GM21515 (cell line): Measurements from ENCODE around the gene CREBL2.
"Not testable (repeated sequence)": the region's sequence is repeated elsewhere in the genome, so short reads cannot be mapped to it uniquely, and the experiment has no call there.

Experiments
- ATAC-seq: cut with Tn5 transposase; IDR thresholded peaks from one replicate; pipeline ENCODE4 v1.9.1; 2021; ENCODE audit not compliant: unreplicated experiment

The CREBL2 gene, protein sequence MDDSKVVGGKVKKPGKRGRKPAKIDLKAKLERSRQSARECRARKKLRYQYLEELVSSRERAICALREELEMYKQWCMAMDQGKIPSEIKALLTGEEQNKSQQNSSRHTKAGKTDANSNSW

DNA sequence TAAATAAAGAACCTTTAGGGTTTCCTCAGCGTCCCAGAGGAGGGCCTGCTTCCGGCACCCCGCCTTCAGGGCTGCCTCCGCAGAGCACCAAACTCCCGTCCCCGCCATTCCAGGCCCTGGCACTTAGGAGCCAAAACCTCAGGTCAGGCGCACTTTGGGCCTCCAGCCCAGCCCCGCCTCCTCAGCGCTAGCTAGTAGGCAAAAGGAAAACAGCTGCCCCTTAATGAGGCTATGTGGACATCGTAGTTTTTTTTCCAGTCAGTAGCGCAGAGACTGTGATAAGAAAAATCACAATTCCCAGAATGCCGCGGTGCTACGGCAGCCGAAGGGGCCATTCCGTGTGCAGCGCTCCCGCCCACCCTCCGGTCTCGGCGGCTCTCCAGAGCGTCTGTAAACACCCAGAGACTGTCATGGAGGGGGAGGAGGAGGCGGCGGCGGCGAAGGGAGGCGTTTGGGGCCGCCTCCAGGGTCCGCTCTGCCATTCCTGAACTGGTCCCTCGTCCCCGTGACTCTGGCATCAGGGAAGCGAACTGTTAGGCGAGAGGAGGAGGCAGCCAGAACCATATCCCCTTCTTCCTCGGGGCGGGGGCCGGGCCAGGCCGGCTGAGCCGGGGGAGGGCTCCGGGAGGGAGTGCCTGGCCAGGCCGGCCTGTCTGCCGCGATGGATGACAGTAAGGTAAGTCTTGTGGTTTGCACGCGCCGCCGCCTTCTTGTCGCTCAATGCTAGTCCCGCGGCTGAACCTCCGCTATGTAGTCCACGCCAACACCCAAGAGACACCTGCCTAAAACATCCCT is at the start of gene CREBL2:
CREBL2 (plus strand) TSS at position 365 of the 795 bp plus-strand sequence; CDS start at position 662, 297 bp downstream.
- ATAC-seq = peak; percentile 76

DNA sequence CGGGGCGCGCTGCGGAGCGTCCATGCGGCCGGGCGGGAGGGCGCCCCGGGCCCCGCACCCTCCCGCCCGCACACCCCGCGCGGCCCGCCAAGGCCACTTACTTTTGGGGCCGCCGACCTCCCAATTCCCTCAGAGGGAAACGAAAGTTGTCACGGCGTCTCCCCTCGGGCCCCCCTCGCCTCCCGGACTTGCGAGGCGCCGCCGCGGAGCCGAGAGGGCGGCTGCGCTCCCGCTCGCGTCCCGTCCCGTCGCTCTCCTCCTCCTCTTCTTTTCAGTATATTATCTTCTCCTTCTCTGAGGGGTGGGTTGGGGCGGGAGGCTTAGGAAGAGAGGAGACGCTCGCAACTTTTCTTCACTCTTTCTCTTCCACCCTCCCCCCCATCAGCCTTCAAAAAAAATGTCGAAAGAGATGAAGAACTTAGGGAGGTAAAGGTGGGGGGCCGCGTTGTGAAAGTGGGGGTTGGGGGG is 49.6 kb upstream of the CREBL2 start:
- no peak for ATAC-seq

DNA sequence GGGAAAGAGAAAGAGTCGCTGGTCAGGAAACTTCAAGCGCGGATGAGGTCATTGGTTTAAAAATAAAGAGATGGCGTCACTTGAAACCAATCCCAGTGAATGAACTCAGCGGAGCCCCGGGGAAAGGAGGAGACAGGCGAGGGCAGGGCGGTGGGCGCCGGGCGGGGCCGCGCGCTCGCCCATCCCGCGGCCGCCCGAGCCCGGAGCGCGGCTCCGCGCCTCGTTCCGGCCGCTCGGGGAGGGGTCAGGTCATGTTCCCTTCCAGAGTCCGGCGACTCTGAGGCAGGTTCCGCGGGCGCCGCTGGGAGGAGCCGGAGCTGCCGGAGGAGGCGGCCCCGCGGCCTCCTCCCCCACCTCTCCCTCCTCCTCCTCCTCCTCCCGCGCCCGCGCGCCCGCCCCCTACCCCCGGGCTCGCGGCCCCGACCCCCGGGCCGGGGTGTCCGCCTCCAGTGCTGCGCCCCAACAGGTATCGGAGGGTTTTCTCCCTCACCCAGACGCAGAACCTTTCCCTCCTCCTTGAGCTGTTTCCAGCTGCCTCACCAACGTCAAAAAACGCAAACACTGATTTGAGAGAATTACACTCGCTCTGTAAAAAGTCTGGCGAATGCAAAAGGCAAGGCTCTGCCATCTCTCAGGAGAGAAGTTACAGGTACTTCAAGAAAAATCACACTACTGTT is 49.0 kb upstream of the CREBL2 start, which contains the start of gene DUSP16:
DUSP16 (minus strand) TSS at position 279 of the 677 bp plus-strand sequence. CDS start 41,765 bp downstream, outside the sequence.
- peak; percentile 75 for ATAC-seq

DNA sequence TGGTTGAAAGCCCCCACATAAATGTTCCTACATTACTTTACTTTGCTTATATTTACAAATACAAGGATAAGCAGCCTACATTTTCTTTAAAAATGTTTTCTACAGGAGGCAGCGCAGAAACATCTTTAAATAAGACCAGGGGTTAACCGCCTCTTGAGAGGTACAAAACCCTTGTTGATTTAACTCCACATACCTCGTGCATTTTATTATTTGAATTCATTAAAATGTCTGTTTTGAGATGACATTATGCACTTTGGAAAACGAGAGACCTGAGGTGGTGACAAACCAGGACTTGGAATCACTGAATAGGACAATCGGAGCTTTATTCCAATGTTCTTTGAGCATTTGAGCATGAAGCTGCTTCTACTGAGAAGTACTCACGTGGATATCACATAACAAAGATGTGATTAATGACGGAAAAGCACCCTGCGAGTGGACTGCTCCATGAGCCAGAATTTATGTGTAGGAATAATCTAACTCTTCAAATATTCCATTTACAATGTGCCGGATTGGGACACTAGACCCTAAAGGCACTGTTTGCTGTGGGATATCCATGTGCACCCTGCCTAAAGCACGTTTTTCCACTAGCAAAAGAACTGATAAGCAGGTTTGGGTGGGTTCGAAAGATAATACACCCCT is 48.3 kb upstream of the CREBL2 start:
- no peak for ATAC-seq

DNA sequence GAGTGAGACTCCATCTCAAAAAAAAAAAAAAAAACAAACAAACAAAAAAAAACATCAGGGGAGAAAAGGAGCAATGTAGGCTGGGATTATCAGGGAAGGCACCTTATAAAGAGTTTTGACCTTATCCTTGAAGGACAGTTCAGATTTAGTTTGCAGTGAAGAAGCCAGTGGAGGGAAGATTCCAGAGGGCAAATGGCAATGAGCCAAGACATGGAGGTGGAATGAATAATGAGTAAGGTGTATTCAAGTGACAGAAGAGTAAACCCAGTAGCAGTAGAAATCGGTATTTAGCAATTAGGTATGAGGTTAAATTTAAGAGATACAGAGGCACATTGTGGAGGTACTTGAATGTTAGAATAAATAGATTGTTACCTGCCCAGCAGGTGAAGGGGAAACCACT is 46.8 kb upstream of the CREBL2 start:
- ATAC-seq = no peak

DNA sequence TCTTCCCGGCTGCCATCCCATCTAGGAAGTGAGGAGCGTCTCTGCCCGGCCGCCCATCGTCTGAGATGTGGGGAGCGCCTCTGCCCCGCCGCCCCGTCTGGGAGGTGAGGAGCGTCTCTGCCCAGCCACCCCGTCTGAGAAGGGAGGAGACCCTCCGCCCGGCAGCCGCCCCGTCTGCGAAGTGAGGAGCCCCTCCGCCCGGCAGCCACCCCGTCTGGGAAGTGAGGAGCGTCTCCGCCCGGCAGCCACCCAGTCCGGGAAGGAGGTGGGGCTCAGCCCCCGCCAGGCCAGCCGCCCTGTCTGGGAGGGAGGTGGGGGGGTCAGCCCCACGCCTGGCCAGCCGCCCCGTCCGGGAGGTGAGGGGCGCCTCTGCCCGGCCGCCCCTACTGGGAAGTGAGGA is 45.7 kb upstream of the CREBL2 start:
- ATAC-seq = not testable (repeated sequence)

DNA sequence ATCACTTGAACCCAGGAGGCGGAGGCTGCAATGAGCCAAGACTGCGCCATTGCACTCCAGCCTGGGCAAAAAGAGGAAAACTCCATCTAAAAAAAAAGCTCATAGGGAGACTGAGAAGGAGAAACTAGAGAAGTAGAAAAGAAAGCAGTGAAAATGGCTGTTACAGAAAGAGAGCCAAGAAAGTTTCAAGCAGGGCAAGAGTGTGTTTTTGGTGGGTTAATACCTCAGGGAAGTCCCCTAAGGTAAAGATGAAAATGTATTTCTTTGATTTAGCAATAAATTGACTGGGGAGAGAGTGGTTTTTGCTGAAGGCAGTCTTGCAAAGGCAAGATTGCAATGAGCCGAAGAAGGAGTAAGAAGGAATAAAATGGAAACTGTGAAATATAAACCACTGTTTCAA is 39.0 kb upstream of the CREBL2 start:
- no peak for ATAC-seq

DNA sequence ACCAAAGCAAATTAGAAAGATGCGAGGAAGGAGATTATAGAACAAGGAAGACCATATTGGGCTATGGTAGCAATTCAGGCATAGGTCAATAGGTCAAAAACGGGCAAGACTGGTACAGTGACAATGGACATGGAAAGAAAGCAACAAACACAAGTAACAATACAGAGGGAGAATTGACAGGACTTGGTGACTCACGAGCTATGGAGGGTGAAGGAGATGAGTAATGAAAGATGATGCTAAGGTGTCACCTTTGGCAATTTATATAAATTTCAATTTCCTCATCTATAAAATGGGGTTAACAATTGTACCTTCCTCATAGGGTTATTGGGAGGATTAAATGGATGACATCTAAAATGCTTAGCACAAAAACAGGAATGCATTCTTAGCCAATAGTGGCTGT is 33.9 kb upstream of the CREBL2 start:
- ATAC-seq = no peak

DNA sequence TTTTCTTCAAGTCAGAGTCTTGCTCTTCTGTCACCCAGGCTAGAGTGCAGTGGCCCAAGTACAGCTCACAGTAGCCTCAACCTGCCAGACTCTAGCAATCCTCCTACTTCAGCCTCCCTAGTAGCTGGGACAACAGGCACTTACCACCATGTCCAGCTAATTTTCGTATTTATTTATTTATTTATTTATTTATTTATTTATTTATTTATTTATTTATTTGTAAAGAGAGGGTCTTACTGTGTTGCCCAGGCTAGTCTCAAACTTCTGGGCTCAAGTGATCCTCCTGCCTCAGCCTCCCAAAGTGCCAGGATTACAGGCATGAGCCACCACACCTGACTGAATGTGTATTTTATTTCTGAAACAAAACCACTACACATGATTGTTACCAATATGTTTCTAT is 31.0 kb upstream of the CREBL2 start:
- ATAC-seq = not testable (repeated sequence)

DNA sequence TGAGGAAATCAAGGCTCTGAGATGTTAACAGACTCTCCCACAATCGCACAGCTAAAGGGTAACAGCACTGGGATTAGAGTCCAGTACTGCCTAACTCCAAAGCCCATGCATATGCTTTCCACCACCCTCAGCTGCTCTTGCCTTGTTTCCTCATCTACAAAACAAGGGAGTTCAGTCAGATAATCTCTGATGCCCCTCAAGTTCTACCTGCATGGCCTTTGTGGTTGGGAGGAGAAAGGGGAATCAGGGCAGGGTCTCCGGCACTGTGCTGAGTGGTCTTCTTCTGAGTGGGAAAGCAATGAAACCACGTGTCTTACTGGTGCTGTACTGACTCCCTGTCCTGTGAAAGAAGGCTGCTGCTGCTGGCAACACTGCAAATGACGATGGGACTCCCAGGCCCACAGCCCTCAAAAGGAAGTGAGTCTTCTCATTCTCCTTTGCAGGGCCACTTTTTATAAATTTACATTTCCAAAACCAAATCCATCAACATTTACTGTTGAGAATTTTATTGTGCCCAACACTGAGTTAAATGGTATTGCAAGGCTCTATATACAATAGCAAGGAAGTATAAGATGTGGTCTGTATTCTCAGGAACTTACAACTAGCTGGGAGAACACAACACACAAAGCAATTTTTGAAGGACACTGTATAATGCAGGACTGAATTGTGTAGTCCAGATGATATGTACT is 29.3 kb upstream of the CREBL2 start:
- peak; percentile 46 for ATAC-seq

DNA sequence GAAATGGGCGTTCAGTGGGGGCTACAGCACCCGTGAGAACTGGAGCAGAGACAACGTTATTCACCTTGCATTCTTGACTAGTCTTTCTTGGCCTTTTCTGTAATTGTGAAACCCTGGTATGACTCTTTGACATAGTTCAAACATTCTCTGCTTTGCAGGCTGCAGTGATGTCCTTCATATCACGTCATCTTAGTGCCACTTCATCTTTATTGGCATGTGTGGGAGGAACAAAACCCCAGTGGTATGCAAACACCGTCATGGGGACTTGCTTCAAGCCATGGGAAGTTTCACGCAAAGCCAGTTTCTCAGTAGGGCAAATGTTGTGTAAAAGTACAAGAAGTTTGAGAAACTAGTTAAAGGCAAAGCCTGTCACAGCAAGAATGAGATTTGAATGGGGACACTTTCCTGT is 28.8 kb upstream of the CREBL2 start:
- ATAC-seq = peak; percentile 84

DNA sequence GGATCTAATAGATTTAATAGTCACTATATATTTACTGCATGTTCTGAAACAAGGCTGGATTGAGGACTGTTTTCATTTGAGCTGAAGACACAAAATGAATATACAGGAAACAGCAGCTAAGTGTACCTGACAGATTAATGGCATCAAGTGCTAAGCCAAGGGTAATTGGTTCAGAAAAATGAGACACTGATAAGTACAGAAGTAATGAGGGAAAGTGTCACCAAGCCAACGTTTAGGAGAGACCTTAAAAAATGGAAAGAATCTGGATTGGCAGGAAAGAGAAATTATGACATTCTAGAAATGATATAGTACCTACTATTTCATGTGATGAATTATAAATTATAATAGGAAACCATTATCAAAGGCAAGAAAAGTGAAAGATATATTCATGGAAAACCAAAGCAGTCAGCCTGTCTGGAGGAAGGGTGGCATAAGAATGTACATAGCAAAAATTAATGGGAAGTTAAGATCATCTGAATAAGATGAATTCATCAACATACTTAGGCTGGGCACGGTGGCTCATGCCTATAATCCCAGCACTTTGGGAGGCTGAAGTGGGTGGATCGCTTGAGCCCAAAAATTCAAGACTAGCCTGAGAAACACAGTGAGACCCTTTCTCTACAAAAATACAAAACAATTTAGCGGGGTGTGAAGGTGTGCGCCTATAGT is 28.0 kb upstream of the CREBL2 start:
- no peak for ATAC-seq

DNA sequence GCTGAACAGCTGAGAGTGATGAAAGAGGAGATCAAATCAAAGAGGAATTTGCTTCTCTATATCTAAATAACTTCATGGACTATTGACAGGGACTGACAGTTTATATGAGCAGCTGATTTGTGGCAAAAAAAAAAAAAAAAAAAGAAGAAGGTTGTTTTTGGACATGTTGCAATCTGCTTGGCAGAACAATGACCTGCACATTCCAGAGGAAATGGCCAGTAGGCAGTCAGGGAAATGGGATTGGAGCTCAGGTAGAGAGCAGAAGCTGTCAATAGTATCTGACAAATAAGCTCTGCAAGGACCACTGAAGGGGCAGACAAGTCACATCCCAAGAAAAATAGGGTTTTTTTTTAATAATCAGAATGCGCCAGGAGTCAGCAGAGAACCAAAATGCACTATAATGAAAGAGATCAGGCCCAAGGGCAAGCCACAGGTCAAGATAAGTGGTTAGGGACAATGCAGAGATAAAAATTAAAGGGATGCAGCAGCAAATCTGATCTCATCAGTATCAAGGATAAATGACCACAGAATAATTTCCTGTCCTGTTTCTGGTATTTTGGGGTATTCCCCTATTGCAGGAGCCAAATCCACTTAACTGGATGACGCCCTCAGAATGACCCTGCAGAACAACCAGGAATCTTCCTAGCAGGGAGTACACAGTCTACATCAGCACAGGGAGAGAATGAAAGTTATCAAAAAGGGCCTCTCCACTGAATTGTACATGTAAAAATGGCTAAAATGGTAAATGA is 26.4 kb upstream of the CREBL2 start:
- no peak for ATAC-seq

DNA sequence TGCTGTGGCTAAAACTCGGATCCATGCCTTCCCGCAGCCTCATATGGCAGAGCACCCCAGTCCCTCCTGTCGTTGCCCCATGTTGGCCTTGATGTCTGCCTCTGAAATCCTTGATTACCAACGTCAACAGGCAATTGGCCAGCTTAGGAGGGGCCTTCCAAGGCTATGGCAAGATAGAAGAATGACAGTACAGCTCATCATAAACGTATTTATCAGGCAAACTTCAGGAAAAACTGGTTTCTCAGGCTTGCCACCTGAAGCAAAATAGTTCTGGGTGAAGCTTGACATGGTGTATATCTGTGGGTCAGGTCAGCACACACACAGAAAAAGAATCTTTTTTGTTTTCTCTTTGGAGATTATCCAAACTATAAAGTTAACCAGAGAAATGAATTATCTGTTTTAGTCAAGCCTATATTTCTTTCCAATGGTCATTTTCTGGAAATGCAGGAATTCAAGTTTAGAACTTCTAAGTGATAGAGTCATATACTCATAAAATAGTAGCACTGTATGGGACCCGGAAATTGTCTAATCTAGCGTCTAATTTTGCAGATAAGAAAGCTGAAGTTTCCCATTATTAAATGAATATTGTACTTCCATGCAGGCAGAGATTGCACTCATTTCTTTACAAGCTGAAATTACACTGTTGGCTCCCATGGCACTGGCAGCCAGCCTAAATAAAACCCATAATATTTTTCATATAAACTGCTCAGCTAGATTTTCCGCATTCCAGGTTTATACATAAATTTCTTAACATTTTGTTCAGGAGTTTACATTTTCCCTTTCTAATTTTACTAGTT is 24.6 kb upstream of the CREBL2 start:
- ATAC-seq = no peak

DNA sequence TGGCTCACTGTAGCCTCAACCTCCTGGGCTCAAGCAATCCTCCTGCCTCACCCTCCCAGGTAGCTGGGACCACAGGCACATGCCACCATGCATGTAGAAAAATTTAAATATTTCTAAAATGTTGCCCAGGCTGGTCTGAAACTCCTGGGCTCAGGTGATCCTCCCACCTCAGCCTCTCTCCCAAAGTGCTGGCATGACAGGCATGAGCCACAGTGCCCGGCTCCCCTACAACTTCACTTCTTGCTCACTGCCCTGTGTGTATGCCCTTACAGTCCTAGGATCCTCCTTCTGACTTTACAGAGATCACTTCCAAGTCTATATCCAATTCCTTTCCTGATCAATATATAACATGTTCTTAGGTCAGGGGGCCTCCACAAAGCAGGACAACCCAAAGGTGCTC is 23.8 kb upstream of the CREBL2 start:
- no peak for ATAC-seq

DNA sequence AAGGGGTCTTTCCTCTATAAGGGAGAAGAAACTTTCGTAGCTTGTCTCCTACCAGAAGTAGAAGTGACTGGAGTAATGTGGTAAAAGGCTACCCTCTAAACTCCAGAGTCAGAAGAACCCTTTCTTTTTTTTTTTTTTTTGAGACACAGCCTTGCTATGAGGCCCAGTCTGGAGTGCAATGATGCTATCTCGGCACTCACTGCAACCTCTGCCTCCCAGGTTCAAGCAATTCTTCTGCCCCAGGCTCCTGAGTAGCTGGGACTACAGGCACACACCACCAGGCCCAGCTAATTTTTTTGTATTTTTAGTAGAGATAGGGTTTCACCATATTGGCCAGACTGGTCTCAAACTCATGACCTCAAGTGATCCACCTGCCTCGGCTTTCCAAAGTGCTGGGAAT is 23.2 kb upstream of the CREBL2 start:
- ATAC-seq = not testable (repeated sequence)

DNA sequence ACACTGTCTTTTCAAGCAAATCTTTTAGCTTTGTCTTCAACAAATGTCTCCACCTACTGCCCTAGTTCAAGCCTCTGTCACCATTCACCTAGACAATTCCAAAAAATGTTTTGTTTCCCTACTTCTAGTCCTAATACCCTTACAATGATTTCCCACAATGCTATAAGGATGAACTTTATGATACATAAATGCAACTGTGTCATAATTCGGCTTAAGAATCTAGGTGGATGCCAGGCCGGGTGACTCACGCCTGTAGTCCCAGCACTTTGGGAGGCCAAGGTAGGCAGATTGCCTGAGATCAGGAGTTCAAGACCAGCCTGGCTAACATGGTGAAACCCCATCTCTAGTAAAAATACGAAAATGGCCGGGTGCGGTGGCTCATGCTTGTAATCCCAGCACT is 20.7 kb upstream of the CREBL2 start:
- no peak for ATAC-seq

DNA sequence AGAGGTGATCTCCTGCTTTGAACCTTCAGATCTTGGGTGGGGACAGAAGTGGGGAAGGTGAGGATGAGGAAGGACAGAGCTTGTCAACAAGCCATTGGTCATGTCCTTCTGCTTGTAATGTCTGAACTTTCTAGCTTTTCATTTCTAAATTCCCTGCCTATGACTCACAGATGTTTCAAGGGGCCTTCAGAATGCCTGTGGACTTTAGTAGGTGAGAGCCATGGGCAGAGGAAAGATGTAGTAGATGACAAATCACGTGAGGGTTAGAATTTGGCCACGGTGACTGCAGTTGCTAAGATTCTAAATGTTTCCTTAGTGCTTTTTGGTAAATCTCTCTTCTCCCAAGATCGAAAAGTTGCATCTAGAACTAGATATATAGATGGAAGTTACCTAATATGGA is 18.7 kb upstream of the CREBL2 start:
- ATAC-seq = no peak

DNA sequence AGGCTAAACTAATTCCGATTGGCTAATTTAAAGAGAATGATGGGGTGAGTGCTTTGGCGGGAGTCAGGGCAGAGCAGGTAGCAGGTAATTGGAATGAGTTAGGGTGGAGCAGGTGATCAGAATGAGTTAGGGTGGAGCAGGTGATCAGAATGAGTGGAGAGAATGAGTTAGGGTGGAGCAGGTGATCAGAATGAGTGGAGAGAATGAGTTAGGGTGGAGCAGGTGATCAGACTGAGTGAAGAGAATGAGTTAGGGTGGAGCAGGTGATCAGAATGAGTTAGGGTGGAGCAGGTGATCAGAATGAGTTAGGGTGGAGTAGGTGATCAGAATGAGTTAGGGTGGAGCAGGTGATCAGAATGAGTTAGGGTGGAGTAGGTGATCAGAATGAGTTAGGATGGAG is 15.7 kb upstream of the CREBL2 start:
- not testable (repeated sequence) for ATAC-seq
